ENCODE results near the gene VSTM2L. TPM values are rescaled to one million over a fixed set of nuclear protein-coding genes. Genes with fewer than 3 reads are reported as not detected.
"Not testable (repeated sequence)": the region's sequence is repeated elsewhere in the genome, so short reads cannot be mapped to it uniquely, and the experiment has no call there.

The VSTM2L gene, protein sequence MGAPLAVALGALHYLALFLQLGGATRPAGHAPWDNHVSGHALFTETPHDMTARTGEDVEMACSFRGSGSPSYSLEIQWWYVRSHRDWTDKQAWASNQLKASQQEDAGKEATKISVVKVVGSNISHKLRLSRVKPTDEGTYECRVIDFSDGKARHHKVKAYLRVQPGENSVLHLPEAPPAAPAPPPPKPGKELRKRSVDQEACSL
- polyA plus RNA-seq (ENCODE audit: insufficient read length in 4 of 4), result 10 to 100 TPM in 1 of 4 donors, 1 to 10 TPM in 3; 1.6 to 23.0 (median 2.2) TPM

DNA sequence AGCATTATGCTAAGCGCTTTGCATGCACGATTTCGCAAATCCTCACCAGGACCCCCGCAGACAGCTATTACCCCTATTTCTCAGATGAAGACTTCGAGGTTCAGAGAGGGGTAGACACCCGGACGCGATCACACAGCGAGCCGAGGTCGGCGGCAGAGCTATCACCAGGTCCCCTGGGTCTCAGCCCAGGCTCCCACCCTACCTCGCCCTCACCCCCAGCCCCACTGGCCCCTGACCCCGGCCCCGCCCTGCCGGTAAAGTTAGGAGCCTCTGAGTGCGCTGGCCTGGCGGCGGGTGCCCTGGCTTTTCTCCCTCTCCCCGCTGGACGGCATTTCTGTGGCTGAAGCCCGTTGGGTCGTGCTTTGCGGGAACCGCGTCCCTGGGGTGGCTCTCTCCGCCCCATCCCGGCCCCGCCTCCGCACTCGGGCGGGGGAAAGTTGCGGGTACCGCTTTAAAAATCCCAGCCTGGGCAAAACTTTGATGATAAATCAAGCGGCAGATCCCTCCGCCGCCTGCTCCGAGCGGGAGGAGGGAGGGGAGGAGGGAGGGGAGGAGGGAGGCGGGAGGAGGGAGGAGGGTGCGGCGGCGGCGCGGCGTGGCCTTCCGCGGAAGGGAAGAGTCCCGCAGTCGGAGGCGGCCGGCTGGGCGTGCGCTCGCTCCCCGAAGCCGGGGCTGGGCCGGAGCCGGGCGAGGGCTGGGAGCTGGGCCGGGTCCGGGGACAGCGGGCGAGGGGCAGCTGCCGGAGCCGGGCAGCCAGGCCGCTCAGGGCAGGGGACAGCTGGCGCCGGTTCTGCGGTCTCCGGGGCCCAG is at the start of gene VSTM2L:
Gene VSTM2L (plus strand): TSS at position 624 of the 810 bp plus-strand sequence. CDS start 224 bp downstream, outside the sequence.
- DNase-seq (ENCODE audit: low read depth in 4 of 4, low spot score in 3 of 4), result no peak

DNA sequence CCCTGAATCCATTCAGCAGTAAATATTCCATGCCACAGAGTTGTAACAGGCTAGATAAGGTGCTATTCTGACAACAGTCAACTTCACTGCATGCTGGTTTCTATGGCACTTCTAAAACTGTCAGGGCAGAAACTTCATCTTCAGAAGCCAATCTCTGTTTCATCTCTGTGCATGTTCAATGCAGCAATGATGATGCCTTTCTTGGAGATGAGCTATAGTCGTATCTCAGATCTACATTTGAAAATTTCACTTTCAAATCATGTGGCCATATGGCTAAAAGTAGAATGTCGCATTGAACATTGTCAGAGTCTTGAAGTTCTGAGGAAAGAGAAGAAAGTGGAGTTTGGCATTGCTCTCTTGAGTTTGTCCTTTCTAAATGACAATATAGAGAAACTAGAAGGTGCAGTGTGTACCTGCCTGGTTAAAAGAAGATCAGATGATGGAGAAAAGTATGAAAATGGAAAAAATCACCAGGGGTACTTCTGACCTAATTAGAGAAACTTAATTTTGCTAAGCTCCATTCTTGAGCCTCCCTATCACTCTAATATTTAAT is 49.0 kb upstream of the VSTM2L start:
- no peak for DNase-seq (ENCODE audit: low read depth in 4 of 4, low spot score in 3 of 4)

DNA sequence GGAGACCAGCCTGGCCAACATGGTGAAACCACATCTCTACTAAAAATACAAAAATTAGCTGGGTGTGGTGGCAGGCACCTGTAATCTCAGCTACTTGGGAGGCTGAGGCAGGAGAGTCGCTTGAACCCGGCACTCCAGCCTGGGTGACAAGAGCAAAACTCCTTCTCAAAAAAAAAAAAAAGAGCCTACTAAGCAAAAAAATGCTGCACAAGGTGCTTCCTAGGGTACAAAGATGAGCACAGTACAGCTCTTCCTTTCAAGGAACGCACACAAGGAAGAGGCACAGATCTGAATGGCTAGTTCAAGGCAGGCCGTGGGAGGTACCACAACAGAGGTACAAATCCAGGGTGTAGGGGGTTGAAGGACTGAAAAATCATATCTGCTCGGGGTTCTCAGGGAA is 46.9 kb upstream of the VSTM2L start:
- DNase-seq (ENCODE audit: low read depth in 4 of 4, low spot score in 3 of 4), result not testable (repeated sequence)

DNA sequence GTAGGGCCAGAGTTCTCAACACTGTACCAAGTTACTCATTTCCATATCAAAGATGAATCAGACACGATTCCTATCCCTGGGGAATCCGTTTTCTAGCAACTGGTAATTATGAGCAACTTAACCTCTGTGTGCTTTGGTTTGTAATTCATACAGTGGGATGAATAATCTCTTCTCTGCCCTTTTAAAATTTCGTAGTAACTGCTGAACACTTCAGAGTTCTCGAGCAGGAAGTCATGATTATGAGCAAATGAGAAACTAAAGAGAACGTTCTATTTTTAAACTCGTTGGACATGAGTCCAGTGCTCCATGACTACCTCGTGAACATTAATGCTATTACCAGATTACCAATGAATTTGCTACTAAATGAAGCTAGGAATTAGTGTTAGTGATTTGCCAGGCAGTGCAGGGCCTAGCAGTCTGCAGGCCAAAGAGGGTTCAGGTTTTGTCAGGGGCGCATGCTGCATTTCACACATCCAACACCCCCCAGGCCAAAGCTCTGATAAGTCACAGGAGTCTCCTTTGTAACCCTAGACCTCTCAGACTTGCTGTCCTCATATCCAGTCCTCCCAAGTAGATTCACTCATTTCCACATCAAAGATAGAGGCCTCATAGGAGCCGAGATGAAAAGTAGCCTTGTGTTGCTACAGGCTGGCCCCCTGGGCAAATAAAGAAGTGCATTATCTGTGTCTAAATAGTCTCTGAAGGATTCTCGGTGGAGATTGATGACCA is 45.8 kb upstream of the VSTM2L start:
- DNase-seq (ENCODE audit: low read depth in 4 of 4, low spot score in 3 of 4), result no peak

DNA sequence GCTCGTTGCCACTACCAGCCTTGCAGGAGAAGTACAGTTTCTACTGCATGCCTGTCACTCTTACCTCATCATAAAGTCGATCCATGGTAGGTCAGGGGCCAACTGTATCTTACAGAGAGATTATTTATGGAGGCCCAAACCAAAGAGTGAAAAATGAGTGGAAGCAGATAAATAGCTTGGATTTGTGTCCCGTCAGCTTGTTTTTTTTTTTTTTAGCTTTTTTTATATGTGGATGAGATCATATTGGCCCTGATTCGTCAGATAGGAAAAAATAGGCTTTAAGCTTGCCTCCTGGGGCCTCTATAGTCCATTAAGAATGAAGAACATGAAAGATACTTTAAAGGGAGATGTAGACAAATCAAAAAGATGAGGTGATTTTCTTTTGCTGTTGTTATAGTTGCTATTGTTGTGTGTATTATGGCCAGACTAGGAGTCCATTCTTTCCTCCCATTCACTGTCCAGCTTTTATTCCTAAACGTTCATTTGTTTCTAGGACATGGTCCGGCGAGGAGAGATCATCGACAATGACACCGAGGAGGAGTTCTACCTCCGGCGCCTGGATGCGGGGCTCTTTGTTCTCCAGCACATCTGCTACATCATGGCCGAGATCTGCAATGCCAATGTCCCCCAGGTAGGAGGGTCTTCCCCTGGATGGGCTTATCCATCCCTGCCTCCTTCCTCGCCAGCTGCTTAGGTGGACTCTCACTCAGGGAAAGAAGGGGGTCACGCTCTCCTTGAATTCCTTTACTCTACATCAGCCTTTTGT is 43.3 kb upstream of the VSTM2L start:
- DNase-seq (ENCODE audit: low read depth in 4 of 4, low spot score in 3 of 4), result no peak

DNA sequence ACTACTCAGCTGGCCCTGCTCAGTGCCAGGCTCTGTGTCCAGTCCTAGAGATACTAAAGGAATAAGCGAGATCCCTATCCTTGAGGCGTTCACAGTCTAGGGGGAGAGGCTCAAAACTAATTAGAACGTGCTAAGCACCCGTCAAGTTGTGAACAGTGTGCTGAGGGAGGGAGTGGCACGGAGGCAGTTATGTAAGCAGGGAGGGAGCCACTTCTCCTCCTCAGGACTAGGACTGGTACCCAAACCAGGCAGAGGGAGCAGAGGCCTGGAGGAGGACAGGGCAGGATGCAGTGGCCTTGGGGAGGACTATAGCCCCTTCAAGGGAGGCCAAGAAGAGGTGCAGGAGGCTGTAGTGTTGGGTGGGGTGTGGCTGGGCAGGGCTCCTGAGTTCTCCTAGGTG is 39.6 kb upstream of the VSTM2L start:
- no peak for DNase-seq (ENCODE audit: low read depth in 4 of 4, low spot score in 3 of 4)

DNA sequence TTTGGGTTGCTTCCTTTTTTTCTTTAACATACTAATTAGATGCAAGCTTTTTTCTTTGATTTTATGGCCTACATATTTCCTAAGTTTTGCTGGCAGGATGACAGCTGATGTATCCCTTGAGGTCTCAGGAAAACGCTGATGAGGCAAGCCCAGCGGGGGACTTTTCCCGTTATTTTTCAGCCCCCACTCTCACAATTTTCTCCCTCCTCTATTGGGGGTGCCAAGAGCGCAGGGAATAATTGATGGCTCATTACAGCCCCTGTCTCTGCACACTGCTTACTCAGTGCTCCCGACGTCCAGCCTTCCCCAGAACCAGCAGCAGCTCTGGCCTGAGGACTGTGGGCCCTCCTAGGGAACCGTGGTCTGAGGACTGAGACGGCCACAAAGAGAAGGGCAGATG is 38.6 kb upstream of the VSTM2L start:
- peak; percentile 21 to 34 (median 26) for DNase-seq (ENCODE audit: low read depth in 4 of 4, low spot score in 3 of 4)

DNA sequence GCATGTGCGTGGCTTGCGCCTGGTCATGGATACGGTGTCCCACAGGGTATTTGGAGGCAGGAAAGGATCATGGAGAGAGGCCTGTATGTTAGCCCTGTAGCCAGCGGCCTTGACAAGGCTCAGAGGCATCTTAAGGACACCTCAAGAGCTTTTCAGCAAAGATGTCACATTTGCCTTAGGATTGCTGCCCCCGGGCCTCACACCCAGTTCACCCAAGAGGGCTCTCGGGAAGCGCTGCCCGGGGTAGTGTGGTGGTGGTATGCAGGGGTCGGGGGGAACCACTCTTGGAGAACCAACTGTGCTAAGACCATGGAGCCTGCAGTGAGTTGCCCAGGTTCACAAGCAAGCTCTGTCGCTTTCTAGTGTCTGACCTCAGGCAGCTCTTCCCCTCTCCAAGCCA is 36.9 kb upstream of the VSTM2L start:
- no peak for DNase-seq (ENCODE audit: low read depth in 4 of 4, low spot score in 3 of 4)

DNA sequence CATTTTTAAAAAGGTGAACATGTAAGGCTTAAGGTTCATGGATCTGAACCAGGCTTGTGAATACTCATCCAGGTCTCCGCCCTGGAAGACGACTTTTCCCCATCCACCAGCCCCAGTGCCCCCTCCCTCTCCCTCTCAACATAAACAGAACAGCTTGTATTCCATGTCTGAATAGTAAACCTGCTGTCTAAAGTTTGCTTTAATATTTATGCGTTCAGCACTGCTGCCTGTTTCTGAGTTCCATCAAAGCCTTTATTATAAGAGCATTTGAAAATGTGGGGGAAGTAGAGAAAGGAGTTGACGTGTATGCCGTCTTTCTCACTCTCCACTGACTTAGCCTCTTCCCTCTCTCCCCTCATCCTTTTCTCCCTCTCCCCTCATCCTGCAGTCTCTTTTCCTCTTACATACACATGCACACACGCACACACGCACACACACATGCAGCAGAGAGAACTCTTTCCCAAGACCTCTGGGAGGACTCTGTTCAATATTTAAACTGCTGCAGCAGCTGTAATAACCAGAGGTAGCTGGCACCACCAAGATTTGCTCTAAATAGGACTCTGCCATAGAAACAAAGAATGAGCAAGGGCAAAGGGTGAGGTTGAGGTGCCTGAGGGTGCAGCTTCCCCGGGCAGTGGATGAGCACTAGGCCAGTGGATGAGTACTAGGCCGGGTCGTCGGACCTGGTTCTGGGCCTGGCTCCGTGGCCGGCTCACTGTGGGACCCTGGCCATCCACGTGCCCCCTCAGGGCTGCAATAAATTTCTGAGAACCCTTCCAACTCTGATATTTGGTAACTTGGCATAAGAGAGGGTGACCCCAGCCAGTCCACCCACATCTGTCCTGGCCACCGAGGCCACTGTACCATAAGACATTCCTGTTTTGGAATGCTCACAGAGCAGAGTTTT is 35.4 kb upstream of the VSTM2L start:
- no peak for DNase-seq (ENCODE audit: low read depth in 4 of 4, low spot score in 3 of 4)

DNA sequence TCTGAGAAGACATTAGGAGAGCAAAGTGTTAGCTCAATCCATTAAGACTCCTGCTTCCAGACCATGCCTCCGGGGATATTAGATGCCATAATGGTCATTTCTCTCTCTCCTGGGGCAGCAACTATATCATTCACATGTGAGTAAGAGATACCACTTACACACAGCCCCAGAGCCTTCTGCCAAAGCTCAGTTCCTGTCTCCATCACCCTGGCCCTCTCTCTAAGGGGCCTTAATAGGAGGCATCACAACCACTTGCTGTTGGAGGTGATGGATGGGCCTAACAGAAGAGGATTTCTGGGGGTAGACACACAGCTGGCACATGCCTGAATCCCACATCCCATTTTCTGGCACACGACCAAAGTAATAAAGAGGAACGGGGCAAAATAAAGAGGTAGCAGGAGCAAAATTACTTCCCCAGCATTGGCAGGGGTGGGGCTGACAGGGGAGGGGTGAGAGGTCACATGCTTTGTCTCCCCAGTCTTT is 34.0 kb upstream of the VSTM2L start:
- DNase-seq (ENCODE audit: low read depth in 4 of 4, low spot score in 3 of 4), result no peak

DNA sequence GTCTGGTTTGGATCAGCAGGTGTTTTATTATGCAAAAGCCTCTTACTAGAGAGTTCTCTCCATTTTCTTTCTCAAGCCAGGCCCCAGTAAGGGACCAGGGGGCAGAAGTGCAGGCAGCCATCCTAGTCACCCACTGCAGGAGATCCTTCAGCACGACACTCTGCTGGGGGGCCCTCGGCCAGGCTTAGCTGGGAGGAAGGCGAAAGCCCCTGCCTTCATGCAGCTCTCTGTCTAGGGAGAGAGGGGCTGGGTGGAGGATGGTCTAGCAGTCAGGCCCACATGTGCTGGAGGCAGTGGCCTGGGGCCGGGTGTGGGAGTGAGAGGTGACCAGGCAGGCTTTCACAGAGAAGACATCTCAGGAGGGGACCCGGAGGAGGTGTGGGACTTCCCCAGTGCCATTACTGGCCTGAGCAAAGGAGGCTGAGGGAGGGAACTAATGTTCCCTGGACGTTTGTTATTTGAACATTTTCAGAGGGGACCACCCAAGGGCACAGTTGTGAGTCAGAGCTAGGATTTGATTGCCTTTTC is 33.5 kb upstream of the VSTM2L start:
- DNase-seq (ENCODE audit: low read depth in 4 of 4, low spot score in 3 of 4), result no peak

DNA sequence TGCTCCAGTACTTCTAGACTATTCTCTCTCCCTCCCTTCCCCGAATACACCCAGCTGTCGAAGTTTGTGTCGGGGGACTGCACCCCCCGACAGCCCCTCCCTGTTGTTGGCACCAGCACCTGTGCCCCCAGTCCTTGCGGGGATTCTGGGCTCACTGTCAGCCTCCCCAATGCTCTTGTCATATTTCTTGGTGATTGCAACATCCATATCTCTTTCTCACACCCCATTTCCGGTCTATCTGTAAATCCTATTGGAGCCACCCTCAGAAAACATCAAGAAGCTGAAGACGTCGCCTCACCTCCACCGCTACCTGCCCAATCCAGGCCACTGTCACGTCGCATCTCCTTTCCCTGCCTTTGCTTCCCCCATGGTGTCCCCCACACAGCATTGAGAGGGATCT is 32.6 kb upstream of the VSTM2L start:
- no peak for DNase-seq (ENCODE audit: low read depth in 4 of 4, low spot score in 3 of 4)

DNA sequence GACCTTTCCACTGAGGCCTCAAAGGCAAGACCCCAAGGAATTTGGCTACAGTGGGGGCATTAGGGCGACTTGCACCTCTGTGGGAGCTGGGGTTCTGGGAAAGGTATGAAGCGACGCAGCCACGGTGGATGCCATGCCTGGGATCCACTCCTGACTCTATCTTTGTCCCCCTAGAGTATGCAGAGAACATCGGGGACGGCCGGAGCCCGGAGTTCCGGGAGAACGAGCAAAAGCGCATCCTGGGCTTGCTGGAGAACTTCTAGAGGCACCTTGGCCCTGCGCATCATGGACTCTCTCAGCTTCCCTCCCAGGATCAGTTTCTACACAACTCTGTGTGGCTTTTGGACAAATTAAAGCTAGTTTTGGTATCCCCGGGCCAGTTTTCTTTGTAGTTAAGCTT is 31.2 kb upstream of the VSTM2L start:
- no peak for DNase-seq (ENCODE audit: low read depth in 4 of 4, low spot score in 3 of 4)

DNA sequence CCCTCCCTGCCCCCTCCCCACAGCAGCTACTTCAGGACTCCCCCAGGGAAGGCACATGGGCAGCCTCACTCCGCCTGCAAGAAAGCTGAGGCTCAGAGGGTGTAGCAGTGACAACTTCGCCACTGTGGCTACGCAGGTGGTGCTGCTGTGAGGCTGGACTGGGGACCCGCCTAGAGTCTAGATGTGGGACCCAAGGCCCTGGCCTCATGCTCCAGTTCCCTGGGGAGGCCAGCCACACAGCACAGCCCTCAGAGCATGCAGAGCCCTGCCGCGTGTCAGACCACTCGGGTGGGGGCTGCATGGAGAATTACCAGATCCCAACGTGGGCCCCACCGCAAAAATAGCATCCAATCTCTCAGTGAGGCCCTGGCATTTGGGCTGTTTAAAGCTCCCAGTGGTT is 30.8 kb upstream of the VSTM2L start:
- no peak for DNase-seq (ENCODE audit: low read depth in 4 of 4, low spot score in 3 of 4)

DNA sequence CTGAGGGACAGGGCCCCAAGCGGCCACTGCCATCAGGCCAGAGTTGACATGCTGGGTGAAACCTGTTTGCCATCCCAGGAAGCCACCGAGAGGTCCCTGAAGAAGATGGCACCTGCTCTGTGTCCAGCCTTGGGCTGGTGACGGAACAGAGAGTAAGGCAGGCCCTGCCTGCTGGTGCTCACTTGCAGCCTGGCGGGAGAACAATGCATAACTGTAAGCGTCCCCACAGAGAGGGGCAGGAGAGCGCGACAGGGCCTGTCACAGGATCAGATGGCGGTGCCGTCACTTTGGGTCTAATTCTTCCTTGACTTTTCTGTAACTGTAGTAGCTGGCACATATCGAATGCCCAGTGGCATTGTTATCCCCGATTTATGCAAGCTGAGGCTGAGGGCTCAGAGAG is 29.0 kb upstream of the VSTM2L start:
- DNase-seq (ENCODE audit: low read depth in 4 of 4, low spot score in 3 of 4), result no peak

DNA sequence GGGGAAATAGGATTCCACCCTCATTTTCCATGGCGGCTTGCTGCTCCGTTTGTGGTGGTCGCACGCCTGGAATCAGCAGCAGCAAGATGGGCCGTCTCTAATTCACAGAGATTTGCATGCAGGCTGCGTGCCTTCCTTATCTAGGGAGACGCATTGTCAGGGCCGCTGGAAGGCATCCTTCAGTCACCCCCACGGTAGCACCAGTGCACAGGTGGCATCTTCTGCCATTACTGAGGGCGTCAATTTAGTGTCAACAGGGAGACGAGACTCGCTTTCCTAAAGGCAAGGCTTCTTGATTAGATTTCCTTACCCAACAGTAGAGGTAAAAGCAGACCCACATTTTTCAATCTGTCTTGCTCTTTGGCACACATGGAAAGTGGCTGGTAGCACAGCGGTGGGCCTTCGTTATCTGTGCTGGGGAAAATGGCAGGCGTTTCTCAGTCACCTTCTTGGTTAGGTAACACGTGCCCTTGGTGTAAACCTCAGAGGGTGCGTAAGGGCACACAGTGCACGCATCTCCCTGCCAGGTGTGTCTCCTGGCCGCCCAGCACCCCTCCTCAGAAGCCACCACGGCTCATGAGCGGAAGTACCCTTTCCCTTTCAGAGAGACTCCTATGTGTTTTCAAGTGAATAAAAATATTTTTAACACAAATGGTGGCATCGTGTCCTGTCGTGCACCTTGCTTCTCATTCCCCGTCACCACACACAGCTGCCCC is 27.3 kb upstream of the VSTM2L start:
- DNase-seq (ENCODE audit: low read depth in 4 of 4, low spot score in 3 of 4), result no peak

DNA sequence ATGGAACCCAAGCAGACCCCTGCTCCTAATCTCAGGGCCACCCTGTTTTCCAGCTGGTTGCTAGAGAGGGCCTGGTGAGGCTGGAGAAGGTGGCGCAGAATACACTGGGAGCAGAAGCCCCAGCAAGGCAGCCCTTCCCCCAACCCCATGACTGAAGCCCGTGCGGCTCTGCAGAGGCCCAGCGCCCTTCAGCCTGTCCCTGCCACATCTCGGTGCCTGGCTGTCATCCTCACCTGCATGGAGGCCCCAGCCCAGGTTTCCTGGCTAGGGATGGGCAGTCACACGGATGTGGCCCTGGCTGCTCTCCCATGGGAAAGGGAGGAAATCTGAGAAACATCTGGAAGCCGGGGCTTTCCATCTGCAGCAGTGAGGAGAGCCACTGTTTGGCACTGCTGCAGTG is 26.1 kb upstream of the VSTM2L start:
- DNase-seq (ENCODE audit: low read depth in 4 of 4, low spot score in 3 of 4), result no peak

All from left renal pelvis (tissue), 4 donors.